Psoas muscle (tissue), 8 donors: Measurements from ENCODE around the gene YARS1. TPM values are rescaled to one million over a fixed set of nuclear protein-coding genes. Genes with fewer than 3 reads are reported as not detected.
"Not testable (repeated sequence)": the region's sequence is repeated elsewhere in the genome, so short reads cannot be mapped to it uniquely, and the experiment has no call there.

Source experiments
- ATAC-seq, 4 donors: fragments of 200-7000 bp; cut with Tn5 transposase; one replicate each; pipeline ENCODE4 v1.9.1; 2020; ENCODE audit warnings: moderate library complexity in 3 of 4, mild to moderate bottlenecking in 2 of 4
- DNase-seq, 2 donors: peaks; one replicate each; pipeline ENCODE4 v3.0.0-alpha.2; 2020
- H3K27ac ChIP-seq: fragments of 200-600 bp; one replicate; pipeline ENCODE4 v1.8.0; 2022
- H3K27me3 ChIP-seq, 3 donors: fragments of 200-600 bp in 1 of 3; one replicate each; pipeline versions ENCODE4 v1.6.1 to v1.8.0; 2013 to 2022; ENCODE audit warnings: low read length in 2 of 3, mild to moderate bottlenecking in 2 of 3, moderate library complexity in 1 of 3; ENCODE audit not compliant: insufficient read depth in 3 of 3
- H3K36me3 ChIP-seq, 2 donors: fragments of 200-600 bp in 1 of 2; one replicate each; pipeline versions ENCODE4 v1.6.1 to v1.8.0; 2013 to 2022; ENCODE audit warnings: low read depth in 1 of 2, mild to moderate bottlenecking in 1 of 2, moderate library complexity in 1 of 2; ENCODE audit not compliant: insufficient read depth in 1 of 2
- H3K4me1 ChIP-seq: fragments of 200-600 bp; one replicate; pipeline ENCODE4 v1.8.0; 2022
- H3K4me3 ChIP-seq: fragments of 200-600 bp; one replicate; pipeline ENCODE4 v1.8.0; 2022; ENCODE audit warnings: mild to moderate bottlenecking
- H3K9me3 ChIP-seq: fragments of 200-600 bp; one replicate; pipeline ENCODE4 v1.8.0; 2022
- CTCF ChIP-seq: fragments of 200-600 bp; IDR thresholded peaks from one replicate; pipeline ENCODE4 v1.8.0; 2022; ENCODE audit warnings: antibody characterized with exemption
- WGBS, 3 donors: extraction: QIAGEN DNeasy Blood & Tissue Kit; methylation state at CpG; one replicate each; pipeline versions ENCODE4 v1.1.6 to v1.1.7; 2013; 5-methylcytosine and 5-hydroxymethylcytosine counted together
- intact Hi-C, 2 donors: fragments of 100-400 bp; cut with DNase I; formaldehyde crosslinking; loops; one replicate each; pipeline versions ENCODE4 v1.11.0 to v1.14.2; 2022
- polyA plus RNA-seq, 3 donors: library from polyadenylated mRNA; stranded (reverse); fragments of 200-250 nt; gene quantifications; one replicate each; pipeline ENCODE4 v1.2.3, GENCODE V29; 2013
- total RNA-seq, 4 donors: library from RNA; stranded (reverse); fragmentation: NEBNext Ultra II Directional in 2 of 4; extraction: Animal tissue kit (Norgen Biotek cat#: 25700) in 2 of 4; gene quantifications; one replicate each; pipeline versions ENCODE4 v1.2.1 to v1.2.4, GENCODE V29; 2021 to 2023
- donor health status: healthy with polysubstance abuse.
- donor health status: DM: no; HTN: no; CAD: no; lungs with moderate emphysema.
- donor health status: Bipolar disorder and iron deficiency.
- donor health status: healthy.
- donor health status: DM: yes; HTN: yes; CAD: no.
- donor health status: DM: no; HTN: no; CAD: no.
- donor health status: DM: no; HTN: no; CAD: no.
- donor health status: DM: yes; HTN: yes; CAD: no.

The YARS1 gene
- total and polyA plus RNA-seq, 7 donors = 36.9 to 114 (median 80.9) TPM

- Histone ChIP-seq H3K4me3 (no peak overlapping the region), H3K27me3 (no peaks in the 10 kb centered on the region), H3K27ac (no peak overlapping the region), H3K4me1 (no peaks in the 10 kb centered on the region), H3K9me3 (no peaks in the 10 kb centered on the region), H3K36me3 (peaks cover 23 to 78% of the 10 kb centered on the region in 2 donors)
- intact Hi-C loops = no loop called here
- no peak for DNase-seq
- TF ChIP-seq CTCF = no peak
- ATAC-seq = no peak
- 77 to 92% (median 85%) methylated on average over 6 of the region's 6 CpGs for WGBS, 3 donors
These were observed 10.9 kb downstream of the YARS1 start for GRCh38 chr1:32806290-32806689.

- 98 to 100% (median 99%) methylated on average over 22 to 29 of the region's 30 CpGs for WGBS, 3 donors
- H3K27ac ChIP-seq, H3K27me3 ChIP-seq, H3K4me1 ChIP-seq, H3K4me3 ChIP-seq, intact Hi-C loops, DNase-seq, H3K9me3 ChIP-seq, ATAC-seq: not testable (repeated sequence)
- peaks cover 20 to 78% of the 10 kb centered on the region in 2 donors for H3K36me3 ChIP-seq
These were observed 12.7 kb downstream of the YARS1 start for GRCh38 chr1:32804460-32804859.

- no peak for ATAC-seq
- Histone ChIP-seq H3K27ac (no peak overlapping the region), H3K9me3 (no peaks in the 10 kb centered on the region), H3K27me3 (no peaks in the 10 kb centered on the region), H3K36me3 (peaks cover 21 to 78% of the 10 kb centered on the region in 2 donors), H3K4me3 (no peak overlapping the region), H3K4me1 (no peaks in the 10 kb centered on the region)
- TF ChIP-seq CTCF = no peak
- DNase-seq = no peak
- whole genome bisulfite sequencing, 3 donors = 93 to 96% (median 94%) methylated on average over 9 of the region's 9 CpGs
- intact Hi-C loops = no loop called here
These were observed 16.0 kb downstream of the YARS1 start for GRCh38 chr1:32801096-32801715.

GRCh38 chr1:32798679-32799416, 18.3 kb downstream of the YARS1 start:
- intact Hi-C loops = no loop called here
- H3K27me3 ChIP-seq = no peaks in the 10 kb centered on the region
- peaks cover 21 to 91% of the 10 kb centered on the region in 2 donors for H3K36me3 ChIP-seq
- H3K4me3 ChIP-seq = no peak overlapping the region
- ATAC-seq = no peak
- WGBS, 3 donors = 89 to 90% (median 90%) methylated on average over 8 of the region's 8 CpGs
- no peaks in the 10 kb centered on the region for H3K9me3 ChIP-seq
- H3K27ac ChIP-seq = no peak overlapping the region
- no peak for DNase-seq
- TF ChIP-seq CTCF = no peak
- no peaks in the 10 kb centered on the region for H3K4me1 ChIP-seq

GRCh38 chr1:32798191-32798590, 19.0 kb downstream of the YARS1 start:
- H3K36me3 ChIP-seq = peaks cover 21 to 95% of the 10 kb centered on the region in 2 donors
- H3K27ac ChIP-seq = no peak overlapping the region
- H3K4me1 ChIP-seq = no peaks in the 10 kb centered on the region
- no peaks in the 10 kb centered on the region for H3K9me3 ChIP-seq
- TF ChIP-seq CTCF = no peak
- H3K27me3 ChIP-seq = no peaks in the 10 kb centered on the region
- 95 to 97% (median 96%) methylated on average over 4 of the region's 4 CpGs for WGBS, 3 donors
- H3K4me3 ChIP-seq = no peak overlapping the region
- DNase-seq (no peak), ATAC-seq (no peak)
- intact Hi-C loops = no loop called here
